H1 (cell line): ENCODE data around the gene COMMD6. TPM values are rescaled to one million over a fixed set of nuclear protein-coding genes. Genes with fewer than 3 reads are reported as not detected.

Experiments used
- BCL11A ChIP-seq, 2 experiments: IDR thresholded peaks; one replicate each; pipeline ENCODE4 v1.6.1; 2011; ENCODE audit warnings: low read depth in 2 of 2, low read length in 2 of 2, mild to moderate bottlenecking in 2 of 2
- CBX8 ChIP-seq: fragments of 300-800, 300-1000 bp; sonication (generic); IDR thresholded peaks from 2 replicates; pipeline ENCODE4 v1.7.1; 2016; ENCODE audit warnings: low read depth, low read length, borderline replicate concordance
- CHD7 ChIP-seq: fragments of 300-600 bp; sonication (generic); IDR thresholded peaks from 2 replicates; pipeline ENCODE4 v1.7.1; 2012; ENCODE audit warnings: low read length, moderate library complexity, mild to moderate bottlenecking, inconsistent platforms; ENCODE audit not compliant: insufficient replicate concordance
- CREB1 ChIP-seq: IDR thresholded peaks from 2 replicates; pipeline ENCODE4 v1.6.1; 2012; ENCODE audit warnings: inconsistent platforms
- NANOG ChIP-seq: IDR thresholded peaks from 2 replicates; pipeline ENCODE4 v1.6.1; 2011; ENCODE audit warnings: low read length, low read depth, mild to moderate bottlenecking, inconsistent platforms; ENCODE audit not compliant: insufficient read depth, poor library complexity, severe bottlenecking
- RAD21 ChIP-seq, 2 experiments: IDR thresholded peaks in 1 of 2; conservative IDR thresholded peaks in 1 of 2; 2 replicates each; pipeline ENCODE4 v1.6.1; 2011; ENCODE audit warnings: low read depth in 2 of 2, low read length in 2 of 2, improper control_type of control experiment in 1 of 2, inconsistent platforms in 1 of 2, mild to moderate bottlenecking in 1 of 2, moderate library complexity in 1 of 2
- RNF2 ChIP-seq: fragments of 200-900, 300-1000 bp; sonication (generic); IDR thresholded peaks from 2 replicates; pipeline ENCODE4 v1.7.1; 2016; ENCODE audit warnings: borderline replicate concordance, low read depth, mild to moderate bottlenecking, antibody characterized with exemption, low read length; ENCODE audit not compliant: poor library complexity, severe bottlenecking; ENCODE audit errors: missing control alignments
- SAP30 ChIP-seq: fragments of 300-600 bp; sonication (generic); IDR thresholded peaks from 2 replicates; pipeline ENCODE4 v1.7.1; 2012; ENCODE audit warnings: low read length, moderate library complexity, mild to moderate bottlenecking, inconsistent platforms; ENCODE audit not compliant: insufficient read depth, insufficient replicate concordance
- SIX5 ChIP-seq: IDR thresholded peaks from 2 replicates; pipeline ENCODE4 v1.6.1; 2011; ENCODE audit warnings: mild to moderate bottlenecking, low read depth, low read length
- SP1 ChIP-seq: IDR thresholded peaks from 2 replicates; pipeline ENCODE4 v1.6.1; 2011; ENCODE audit warnings: low read depth, low read length
- TBP ChIP-seq: IDR thresholded peaks from 2 replicates; pipeline ENCODE4 v1.6.1; 2011; ENCODE audit warnings: low read depth, low read length, improper control_type of control experiment
- polyA plus RNA-seq, 7 experiments: library from polyadenylated mRNA; depleted of rRNA in 3 of 7; stranded (reverse) in 5 of 7; unstranded in 2 of 7; fragments of >200 nt in 5 of 7; fragments of 200-250 nt in 2 of 7; gene quantifications; 1 replicate in 5 of 7; 2 replicates in 1 of 7; 4 replicates in 1 of 7; pipeline versions ENCODE4 v1.2.1 to v1.2.3, GENCODE V29; 2011 to 2013; ENCODE audit warnings: missing spikeins in 2 of 7, mixed read lengths in 2 of 7
- total RNA-seq: library from RNA; stranded (reverse); fragmentation: NEBNext Ultra II Directional; extraction: Animal tissue kit (Norgen Biotek cat#: 25700); gene quantifications from 2 replicates; pipeline ENCODE4 v1.2.1, GENCODE V29; 2021

The COMMD6 gene
- total and polyA plus RNA-seq, 2 of the 8 experiments (the other 6 are each of a cell fraction or from before 2014, with no cell fraction given): 53.2 to 122 TPM

- TF ChIP-seq CHD7: no peak
- TF ChIP-seq CBX8: no peak
- TF ChIP-seq NANOG: no peak
- TF ChIP-seq CREB1: no peak
- no peak for TF ChIP-seq RNF2
- no peak for TF ChIP-seq SIX5
- no peak for TF ChIP-seq BCL11A (IDR thresholded peaks at IDR 0.05; ENCODE audit: low read depth in 2 of 2, low read length in 2 of 2)
- no peak for TF ChIP-seq SP1
- no peak for TF ChIP-seq TBP
- no peak for TF ChIP-seq SAP30
- no peak for TF ChIP-seq RAD21 (IDR thresholded peaks at IDR 0.05 in 1 of 2, conservative IDR thresholded peaks at IDR 0.05 in 1 of 2; ENCODE audit: low read depth in 2 of 2, low read length in 2 of 2)
Observed at GRCh38 chr13:75495938-75496337, 41.7 kb downstream of the COMMD6 start (continued).
